Activated T-helper 17 cell treated with anti-CD3 and anti-CD28 coated beads, Interleukin-2, amount 50 U/mL, for 72 hours (primary cell): ENCODE results near the gene BAIAP3. TPM values are rescaled to one million over a fixed set of nuclear protein-coding genes. Genes with fewer than 3 reads are reported as not detected.
A peak's percentile ranks its signal among the peaks of the same experiment; 100 is the strongest.

Experiments
- ATAC-seq: fragments of 150-1000 bp; cut with Tn5 transposase; replicated peaks from 2 replicates; pipeline ENCODE4 v1.10.0; 2021; ENCODE audit warnings: mild to moderate bottlenecking, moderate library complexity
- H3K27ac Mint-ChIP-seq: one replicate; pipeline ENCODE4 v1.8.0; 2022; ENCODE audit warnings: mixed read lengths
- H3K27me3 Mint-ChIP-seq: one replicate; pipeline ENCODE4 v1.8.0; 2022; ENCODE audit warnings: mixed read lengths
- H3K36me3 Mint-ChIP-seq: one replicate; pipeline ENCODE4 v1.8.0; 2022; ENCODE audit warnings: low read depth, mild to moderate bottlenecking, mixed read lengths
- H3K4me1 Mint-ChIP-seq: one replicate; pipeline ENCODE4 v1.8.0; 2022; ENCODE audit warnings: mixed read lengths
- H3K4me3 Mint-ChIP-seq: one replicate; pipeline ENCODE4 v1.8.0; 2022; ENCODE audit warnings: mild to moderate bottlenecking, mixed read lengths
- H3K9me3 Mint-ChIP-seq: one replicate; pipeline ENCODE4 v1.8.0; 2022; ENCODE audit warnings: mixed read lengths
- total RNA-seq, 2 donors: library from RNA; stranded (reverse); gene quantifications; one replicate each; pipeline ENCODE4 v1.2.3, GENCODE V29; 2022

Gene BAIAP3
- total RNA-seq, 2 donors from 2014 or later = 0.71 to 2.2 TPM

DNA sequence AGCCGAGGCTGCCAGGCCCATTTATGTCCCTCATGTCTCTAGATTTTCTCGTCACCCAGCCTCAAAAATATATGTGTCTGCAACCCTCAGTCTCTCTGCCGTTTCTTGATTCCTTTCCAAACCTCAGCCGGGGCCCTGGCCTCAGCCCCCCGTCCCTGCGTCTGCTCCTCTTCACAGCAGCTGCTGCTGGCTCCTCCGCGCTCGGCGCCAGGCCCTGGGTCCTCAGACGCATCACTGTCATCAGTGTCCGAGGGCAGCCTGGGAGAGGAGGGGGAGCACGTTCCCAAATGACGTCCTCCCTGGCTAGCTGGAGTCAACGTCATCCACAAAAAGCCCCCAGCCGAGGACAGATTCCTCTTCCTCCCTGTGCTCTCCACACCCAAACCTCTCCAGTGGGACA, 15.9 kb downstream of the BAIAP3 start:
- Mint-ChIP-seq H3K36me3 (peaks cover 18% of the 10 kb centered on the region), H3K4me1 (peaks cover 8% of the 10 kb centered on the region), H3K27me3 (no peaks in the 10 kb centered on the region), H3K27ac (no peak overlapping the region), H3K4me3 (no peak overlapping the region), H3K9me3 (no peaks in the 10 kb centered on the region)
- ATAC-seq = no peak

DNA sequence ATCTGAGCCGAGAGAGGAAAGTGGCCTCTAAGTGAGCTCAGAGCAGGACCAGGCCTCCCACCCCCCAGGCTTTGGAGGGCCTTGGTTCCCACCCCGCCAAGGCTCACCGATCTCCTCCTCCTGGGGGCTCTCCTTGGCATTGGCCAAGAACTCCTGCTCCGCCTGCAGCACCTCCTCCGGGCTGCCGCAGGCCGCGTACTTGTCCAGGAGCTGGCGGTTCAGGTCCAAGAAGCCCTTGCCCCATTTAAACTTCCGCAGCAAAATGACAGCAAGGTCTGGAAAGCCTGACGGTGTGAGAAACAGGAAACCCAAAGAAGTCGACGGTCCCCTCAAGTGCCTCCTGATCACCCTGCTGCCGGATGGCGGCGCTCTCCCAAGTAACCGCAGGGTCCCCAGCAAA, 16.5 kb downstream of the BAIAP3 start:
- H3K27ac Mint-ChIP-seq = no peak overlapping the region
- H3K4me3 Mint-ChIP-seq = peak overlapping the region; percentile 76
- ATAC-seq = no peak
- no peaks in the 10 kb centered on the region for H3K27me3 Mint-ChIP-seq
- H3K36me3 Mint-ChIP-seq = peaks cover 18% of the 10 kb centered on the region
- no peaks in the 10 kb centered on the region for H3K9me3 Mint-ChIP-seq
- peaks cover 10% of the 10 kb centered on the region for H3K4me1 Mint-ChIP-seq

DNA sequence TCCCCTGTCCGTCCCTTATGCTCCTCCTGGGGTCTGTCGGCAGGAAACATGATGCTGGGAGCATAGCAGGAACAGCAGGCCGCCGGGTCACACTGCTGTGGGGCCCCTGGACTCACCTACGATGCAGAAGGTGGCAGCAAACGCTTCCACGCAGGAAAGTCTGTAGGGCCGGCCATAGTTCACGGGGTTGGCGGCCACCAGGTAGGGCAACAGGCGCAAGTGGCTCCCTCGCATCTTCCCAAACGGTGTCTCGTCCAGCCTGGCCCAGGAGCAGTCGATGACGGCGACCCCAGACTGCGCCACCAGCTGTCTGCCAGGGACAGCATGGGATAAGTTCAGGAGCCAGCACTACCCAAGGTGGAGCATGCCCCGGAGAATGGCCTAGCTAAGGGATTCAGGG, 17.2 kb downstream of the BAIAP3 start:
- ATAC-seq = no peak
- H3K27me3 Mint-ChIP-seq = no peaks in the 10 kb centered on the region
- peak overlapping the region; percentile 59 for H3K27ac Mint-ChIP-seq
- peaks cover 15% of the 10 kb centered on the region for H3K4me1 Mint-ChIP-seq
- H3K4me3 Mint-ChIP-seq = peak overlapping the region; percentile 76
- H3K9me3 Mint-ChIP-seq = no peaks in the 10 kb centered on the region
- H3K36me3 Mint-ChIP-seq = peaks cover 18% of the 10 kb centered on the region

DNA sequence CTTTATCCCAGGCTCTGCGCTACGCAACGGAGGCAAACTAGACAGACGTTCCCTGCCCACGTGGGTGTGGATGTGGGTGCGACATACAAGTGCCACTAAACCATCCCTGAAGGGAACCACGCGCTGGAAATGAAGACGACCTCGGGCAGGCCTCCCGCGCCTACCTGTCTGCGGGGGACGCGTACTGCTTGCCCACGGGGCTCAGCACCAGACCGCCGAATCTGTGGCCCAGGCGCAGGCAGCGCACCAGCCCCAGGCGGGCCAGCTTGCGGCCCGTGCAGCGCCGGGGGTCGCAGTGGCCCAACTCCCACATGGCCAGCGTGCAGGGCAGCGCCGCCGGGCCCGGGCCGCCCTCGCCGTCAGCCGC, 17.8 kb downstream of the BAIAP3 start:
- peak; percentile 19 for ATAC-seq
- H3K4me1 Mint-ChIP-seq = peaks cover 15% of the 10 kb centered on the region
- peak overlapping the region; percentile 59 for H3K27ac Mint-ChIP-seq
- peaks cover 18% of the 10 kb centered on the region for H3K36me3 Mint-ChIP-seq
- H3K9me3 Mint-ChIP-seq = no peaks in the 10 kb centered on the region
- H3K4me3 Mint-ChIP-seq = peak overlapping the region; percentile 76
- no peaks in the 10 kb centered on the region for H3K27me3 Mint-ChIP-seq

DNA sequence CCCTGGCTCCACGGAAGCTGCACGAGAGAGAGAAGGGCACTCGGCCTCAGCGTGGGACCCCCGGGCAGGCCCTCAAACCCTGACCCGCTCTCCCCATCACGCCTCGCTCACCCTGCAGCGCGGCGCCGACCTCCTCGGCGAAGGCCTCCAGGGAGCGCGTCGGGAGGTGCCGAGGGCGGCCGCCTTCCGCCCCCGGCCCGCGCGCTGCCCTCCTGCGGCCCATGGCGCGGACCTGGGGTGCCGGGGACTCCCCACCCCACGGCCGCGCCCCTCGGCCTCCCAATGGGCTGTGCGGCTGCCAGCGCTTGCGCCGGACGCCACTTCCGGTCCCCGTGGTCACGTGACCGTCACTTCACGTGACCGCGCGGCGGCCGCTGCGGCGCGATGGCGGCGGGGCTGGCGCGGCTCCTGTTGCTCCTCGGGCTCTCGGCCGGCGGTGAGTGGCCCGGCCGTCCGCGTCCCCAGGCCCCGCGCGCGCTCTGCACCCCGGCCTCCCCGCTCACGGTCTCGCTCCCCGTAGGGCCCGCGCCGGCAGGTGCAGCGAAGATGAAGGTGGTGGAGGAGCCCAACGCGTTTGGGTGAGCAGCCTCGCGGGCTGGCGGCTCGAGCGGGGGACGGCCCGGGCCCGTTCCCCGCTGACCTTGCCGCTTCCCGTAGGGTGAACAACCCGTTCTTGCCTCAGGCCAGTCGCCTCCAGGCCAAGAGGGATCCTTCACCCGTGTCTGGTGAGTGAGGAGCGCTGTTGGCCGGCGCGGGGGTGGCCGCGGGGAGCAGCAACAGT, 18.3 kb downstream of the BAIAP3 start, which contains the start of the genes GNPTG and TSR3:
Gene GNPTG, plus strand, starts transcription at position 350 of the 781 bp plus-strand sequence. Its CDS starts 35 bp downstream, at position 385.
Gene TSR3, minus strand, starts transcription at position 297 of the 781 bp plus-strand sequence. Its CDS starts 74 bp downstream, at position 223.
- Mint-ChIP-seq H3K27me3 (no peaks in the 10 kb centered on the region), H3K4me3 (peak within 1 kb of the TSS; percentile 86), H3K27ac (peak within 1 kb of the TSS; percentile 92), H3K4me1 (peaks cover 15% of the 10 kb centered on the region), H3K36me3 (peaks cover 18% of the 10 kb centered on the region), H3K9me3 (no peaks in the 10 kb centered on the region)
- ATAC-seq = peak; percentile 96

DNA sequence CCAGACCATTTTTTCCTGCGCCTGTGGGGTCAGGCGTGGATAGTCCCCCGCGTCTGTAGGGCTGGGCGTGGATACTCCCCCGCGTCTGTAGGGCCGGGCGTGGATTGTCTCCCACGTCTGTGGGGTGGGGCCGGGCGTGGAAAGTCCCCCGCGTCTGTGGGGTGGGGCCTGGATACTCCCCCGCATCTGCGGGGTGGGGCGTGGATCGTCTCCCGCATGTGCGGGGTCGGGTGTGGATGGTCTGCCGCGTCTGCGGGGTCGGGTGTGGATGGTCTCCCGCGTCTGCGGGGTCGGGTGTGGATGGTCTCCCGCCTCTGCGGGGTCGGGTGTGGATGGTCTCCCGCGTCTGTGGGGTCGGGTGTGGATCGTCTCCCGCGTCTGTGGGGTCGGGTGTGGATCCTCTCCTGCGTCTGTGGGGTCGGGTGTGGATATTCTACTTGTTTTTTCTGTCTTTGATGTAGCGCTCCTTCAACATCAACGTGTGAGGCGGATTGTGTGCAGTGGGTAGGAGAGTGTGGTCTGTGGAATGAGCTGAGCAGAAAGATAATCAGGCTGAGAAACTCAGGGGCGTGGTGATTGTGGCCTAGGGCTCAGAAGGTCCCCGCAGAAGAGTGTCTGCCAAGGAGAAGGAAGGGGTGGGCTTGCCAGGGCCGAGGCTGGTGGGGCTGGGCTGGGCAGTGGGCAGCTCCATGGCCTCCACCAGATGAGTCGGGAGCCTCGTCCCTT, 21.5 kb downstream of the BAIAP3 start:
- ATAC-seq = no peak
- peaks cover 25% of the 10 kb centered on the region for H3K36me3 Mint-ChIP-seq
- H3K9me3 Mint-ChIP-seq = no peaks in the 10 kb centered on the region
- H3K27me3 Mint-ChIP-seq = no peaks in the 10 kb centered on the region
- H3K4me3 Mint-ChIP-seq = no peak overlapping the region
- peak overlapping the region; percentile 25 for H3K27ac Mint-ChIP-seq
- H3K4me1 Mint-ChIP-seq = peaks cover 15% of the 10 kb centered on the region

DNA sequence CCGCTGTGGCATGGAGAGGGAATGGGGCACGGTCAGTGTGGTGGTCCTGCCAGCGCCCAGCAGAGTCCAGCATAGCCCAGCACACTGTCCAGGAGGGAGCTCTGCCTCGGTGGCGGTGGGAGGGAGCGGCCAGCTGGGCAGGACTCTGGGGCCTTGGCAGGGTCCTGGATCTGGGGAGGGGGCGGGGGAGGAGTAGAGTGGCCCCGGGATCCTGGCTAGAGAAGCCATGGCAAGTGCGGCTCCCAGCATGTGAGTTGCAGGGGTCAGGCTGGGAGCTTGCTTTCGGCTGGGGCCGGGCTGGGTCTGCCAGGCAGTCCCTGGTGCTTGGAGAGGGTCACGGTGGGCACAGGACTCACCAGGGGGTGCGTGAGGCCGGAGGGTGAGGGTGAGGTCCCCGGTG, 22.1 kb downstream of the BAIAP3 start:
- Mint-ChIP-seq H3K27me3 (no peaks in the 10 kb centered on the region), H3K27ac (no peak overlapping the region), H3K4me1 (peaks cover 15% of the 10 kb centered on the region), H3K9me3 (no peaks in the 10 kb centered on the region), H3K36me3 (peaks cover 24% of the 10 kb centered on the region), H3K4me3 (no peak overlapping the region)
- no peak for ATAC-seq

DNA sequence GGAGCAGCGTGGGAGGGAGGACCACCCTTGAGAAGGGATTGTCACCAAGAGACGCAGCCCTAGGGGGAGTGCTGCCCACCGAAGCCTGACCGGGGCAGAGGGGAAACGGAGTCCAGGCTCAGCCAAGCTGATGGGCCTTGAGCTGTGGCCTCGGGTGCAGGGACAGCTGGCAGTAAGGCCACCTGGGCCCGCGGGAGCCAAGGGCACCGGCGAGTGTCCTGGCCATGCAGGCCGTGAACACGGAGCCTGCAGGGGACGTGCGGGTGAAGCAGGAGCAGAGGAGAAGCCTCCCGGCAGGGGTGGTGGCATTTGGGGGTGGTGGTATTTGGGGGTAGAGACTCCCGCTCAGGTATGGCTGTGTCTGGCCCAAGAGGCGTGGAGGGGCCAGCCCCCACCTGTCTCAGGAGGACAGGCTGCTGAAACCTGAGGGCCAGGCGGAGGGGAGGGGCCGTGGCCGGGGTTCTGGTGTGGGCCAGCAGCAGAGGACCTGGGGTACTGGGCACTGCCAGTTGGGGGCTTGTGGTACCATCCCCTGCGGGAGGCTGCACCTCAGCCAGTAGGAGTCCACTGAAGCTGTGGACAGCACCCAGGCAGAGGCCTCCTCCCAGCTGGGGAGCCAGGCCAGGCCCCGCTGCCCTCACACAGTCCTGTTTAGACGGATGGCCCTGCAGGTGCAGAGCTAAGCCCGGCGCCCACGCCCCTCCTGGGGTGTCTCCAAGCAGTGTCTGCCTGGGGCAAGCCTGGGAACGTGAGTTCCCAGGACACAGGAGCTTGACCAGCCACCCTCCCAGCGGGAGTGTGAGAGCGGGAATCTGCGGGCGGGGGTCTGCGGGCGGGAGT, 22.8 kb downstream of the BAIAP3 start:
- Mint-ChIP-seq H3K9me3 (no peaks in the 10 kb centered on the region), H3K4me1 (peaks cover 15% of the 10 kb centered on the region), H3K27ac (no peak overlapping the region), H3K36me3 (peaks cover 24% of the 10 kb centered on the region), H3K27me3 (no peaks in the 10 kb centered on the region), H3K4me3 (no peak overlapping the region)
- ATAC-seq = no peak

DNA sequence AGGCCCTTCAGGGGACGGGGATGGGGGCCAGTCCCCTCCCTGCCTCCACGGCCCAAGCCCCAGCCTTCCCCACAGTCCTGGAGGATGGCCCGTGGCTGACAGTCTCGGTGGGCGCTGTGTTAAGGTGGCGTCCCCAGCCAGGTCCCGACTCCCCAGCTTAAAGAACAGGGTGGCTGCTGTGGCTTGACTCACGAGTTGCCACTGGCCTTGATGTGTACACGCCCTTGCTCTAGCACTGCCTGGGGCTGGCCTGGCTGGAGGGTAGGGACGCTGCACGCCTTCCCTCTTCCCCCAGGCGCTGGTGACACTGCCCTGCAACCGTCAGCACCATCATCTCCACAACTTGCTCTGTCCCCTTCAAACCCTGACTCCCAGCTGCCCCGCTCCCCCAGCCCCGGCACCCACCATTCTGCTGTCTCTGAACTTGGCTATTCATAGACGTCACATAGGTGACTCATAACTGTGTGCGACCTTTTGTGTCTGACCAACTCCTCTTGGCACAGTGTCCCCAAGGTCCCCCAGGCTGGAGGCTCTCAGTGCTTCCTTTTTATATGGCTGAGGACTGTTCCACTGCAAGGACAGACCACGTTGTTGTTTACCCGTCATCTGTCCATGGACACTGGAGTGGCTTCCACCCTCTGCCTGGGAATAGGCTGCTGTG, 24.6 kb downstream of the BAIAP3 start:
- H3K4me1 Mint-ChIP-seq = peaks cover 14% of the 10 kb centered on the region
- H3K4me3 Mint-ChIP-seq = no peak overlapping the region
- peak; percentile 42 for ATAC-seq
- H3K9me3 Mint-ChIP-seq = no peaks in the 10 kb centered on the region
- H3K27me3 Mint-ChIP-seq = no peaks in the 10 kb centered on the region
- H3K27ac Mint-ChIP-seq = no peak overlapping the region
- peaks cover 24% of the 10 kb centered on the region for H3K36me3 Mint-ChIP-seq

DNA sequence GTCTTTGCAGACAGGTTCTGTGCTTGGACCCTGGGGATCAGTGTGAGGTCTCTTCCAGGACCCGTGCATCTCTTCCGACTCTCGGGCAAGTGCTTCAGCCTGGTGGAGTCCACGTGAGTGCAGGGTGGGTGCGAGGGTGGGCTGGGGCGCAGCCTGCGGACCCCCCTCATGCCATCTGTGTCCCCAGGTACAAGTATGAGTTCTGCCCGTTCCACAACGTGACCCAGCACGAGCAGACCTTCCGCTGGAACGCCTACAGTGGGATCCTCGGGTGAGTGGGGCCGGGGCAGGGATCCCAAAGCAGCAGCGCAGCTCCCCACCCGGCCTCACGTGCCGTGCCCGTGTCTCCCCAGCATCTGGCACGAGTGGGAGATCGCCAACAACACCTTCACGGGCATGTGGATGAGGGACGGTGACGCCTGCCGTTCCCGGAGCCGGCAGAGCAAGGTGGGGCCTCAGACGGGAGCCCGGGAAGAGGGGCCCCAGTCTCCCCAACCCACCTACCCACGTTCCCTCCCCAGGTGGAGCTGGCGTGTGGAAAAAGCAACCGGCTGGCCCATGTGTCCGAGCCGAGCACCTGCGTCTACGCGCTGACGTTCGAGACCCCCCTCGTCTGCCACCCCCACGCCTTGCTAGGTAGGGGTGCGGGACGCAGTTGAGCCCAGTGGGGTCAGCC, 28.4 kb downstream of the BAIAP3 start:
- no peaks in the 10 kb centered on the region for H3K4me1 Mint-ChIP-seq
- no peak for ATAC-seq
- no peaks in the 10 kb centered on the region for H3K9me3 Mint-ChIP-seq
- no peak overlapping the region for H3K27ac Mint-ChIP-seq
- H3K36me3 Mint-ChIP-seq = peaks cover 57% of the 10 kb centered on the region
- no peaks in the 10 kb centered on the region for H3K27me3 Mint-ChIP-seq
- no peak overlapping the region for H3K4me3 Mint-ChIP-seq

DNA sequence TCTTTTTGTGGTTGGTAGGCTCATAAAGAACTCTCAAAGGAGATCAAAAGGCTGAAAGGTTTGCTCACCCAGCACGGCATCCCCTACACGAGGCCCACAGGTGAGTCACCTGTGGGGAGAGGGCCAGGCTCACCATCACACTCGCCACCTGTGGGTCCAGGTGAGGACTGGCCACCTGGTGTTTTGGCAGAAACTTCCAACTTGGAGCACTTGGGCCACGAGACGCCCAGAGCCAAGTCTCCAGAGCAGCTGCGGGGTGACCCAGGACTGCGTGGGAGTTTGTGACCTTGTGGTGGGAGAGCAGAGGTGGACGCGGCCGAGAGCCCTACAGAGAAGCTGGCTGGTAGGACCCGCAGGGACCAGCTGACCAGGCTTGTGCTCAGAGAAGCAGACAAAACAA, 29.4 kb downstream of the BAIAP3 start:
- H3K36me3 Mint-ChIP-seq = peaks cover 57% of the 10 kb centered on the region
- ATAC-seq = no peak
- no peaks in the 10 kb centered on the region for H3K4me1 Mint-ChIP-seq
- H3K27ac Mint-ChIP-seq = no peak overlapping the region
- no peak overlapping the region for H3K4me3 Mint-ChIP-seq
- H3K9me3 Mint-ChIP-seq = no peaks in the 10 kb centered on the region
- H3K27me3 Mint-ChIP-seq = no peaks in the 10 kb centered on the region

DNA sequence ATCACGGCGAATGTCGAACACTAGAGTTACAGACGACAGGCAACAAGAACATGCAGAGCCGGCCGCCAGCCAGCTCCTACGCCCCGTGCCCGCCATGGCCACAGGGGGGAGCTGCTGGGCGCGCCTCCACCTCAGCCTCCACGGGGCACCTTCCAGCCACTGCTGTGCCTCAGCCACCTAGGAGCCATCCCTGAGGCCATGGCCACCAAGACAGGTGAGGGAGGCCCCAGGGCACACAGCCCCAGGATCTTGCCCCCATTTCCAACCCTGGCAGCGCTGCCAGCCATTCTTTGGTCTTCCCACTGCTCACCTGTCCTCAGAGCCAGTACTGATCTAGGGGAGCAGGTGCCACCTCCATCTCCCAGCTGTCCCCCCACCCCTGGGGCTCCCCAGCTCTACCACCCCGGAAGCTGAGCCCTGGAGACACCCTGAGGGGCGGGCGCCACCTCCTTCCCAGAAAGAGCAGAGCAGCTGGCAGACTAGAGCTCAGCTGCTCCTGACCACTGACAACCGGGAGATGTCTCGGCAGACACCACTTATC, 30.1 kb downstream of the BAIAP3 start:
- H3K36me3 Mint-ChIP-seq = peaks cover 57% of the 10 kb centered on the region
- H3K9me3 Mint-ChIP-seq = no peaks in the 10 kb centered on the region
- no peak overlapping the region for H3K4me3 Mint-ChIP-seq
- peak; percentile 97 for ATAC-seq
- H3K27me3 Mint-ChIP-seq = no peaks in the 10 kb centered on the region
- no peaks in the 10 kb centered on the region for H3K4me1 Mint-ChIP-seq
- no peak overlapping the region for H3K27ac Mint-ChIP-seq

DNA sequence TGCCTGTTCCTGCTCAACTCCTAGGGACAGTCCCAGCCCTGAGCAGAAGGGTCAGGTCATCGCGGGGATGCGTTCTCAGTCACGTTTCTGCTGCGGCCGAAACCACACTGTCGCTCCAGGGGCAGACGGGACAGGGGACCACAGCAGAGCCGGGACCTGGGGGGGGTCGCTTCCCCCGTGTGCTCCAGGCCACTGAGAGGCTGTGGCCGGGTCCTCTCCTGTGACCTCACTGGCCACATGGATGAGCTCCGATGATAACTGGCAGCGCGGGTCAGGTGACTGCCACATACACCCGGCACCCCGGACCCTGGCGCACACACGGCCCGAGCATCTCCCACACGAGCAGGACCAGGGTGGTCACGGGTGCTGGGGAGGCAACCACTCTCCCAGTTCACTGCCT, 31.1 kb downstream of the BAIAP3 start:
- Mint-ChIP-seq H3K36me3 (peaks cover 54% of the 10 kb centered on the region), H3K4me3 (no peak overlapping the region), H3K27ac (no peak overlapping the region), H3K27me3 (no peaks in the 10 kb centered on the region), H3K9me3 (no peaks in the 10 kb centered on the region), H3K4me1 (no peaks in the 10 kb centered on the region)
- ATAC-seq = no peak
